ENCODE measurements around the gene CHST9. TPM values are rescaled to one million over a fixed set of nuclear protein-coding genes. Genes with fewer than 3 reads are reported as not detected.
A peak's percentile ranks its signal among the peaks of the same experiment; 100 is the strongest.

CHST9 gene
- total RNA-seq, 1 donor from 2014 or later: 0.03 TPM

GRCh38 chr18:26965206-26965605, 219.9 kb downstream of the CHST9 start:
- no peak overlapping the region for H3K27ac ChIP-seq
- no peaks in the 10 kb centered on the region for H3K9me3 ChIP-seq
- ATAC-seq (no peak), DNase-seq (no peak)
- intact Hi-C loops (cut with DNase I): no loop called here
- H3K4me3 ChIP-seq: no peak overlapping the region
- H3K36me3 ChIP-seq: no peaks in the 10 kb centered on the region
- H3K4me1 ChIP-seq: no peaks in the 10 kb centered on the region
- no peaks in the 10 kb centered on the region for H3K27me3 ChIP-seq
- TF ChIP-seq CTCF (IDR thresholded peaks at IDR 0.05): no peak

- peak; percentile 86 for ATAC-seq
- DNase-seq: no peak
- no peaks in the 10 kb centered on the region for H3K4me1 ChIP-seq
- intact Hi-C loops (cut with DNase I): no loop called here
- no peak overlapping the region for H3K4me3 ChIP-seq
- H3K36me3 ChIP-seq: no peaks in the 10 kb centered on the region
- peak; percentile 49 for TF ChIP-seq CTCF (IDR thresholded peaks at IDR 0.05)
- no peak overlapping the region for H3K27ac ChIP-seq
- H3K27me3 ChIP-seq: no peaks in the 10 kb centered on the region
- no peaks in the 10 kb centered on the region for H3K9me3 ChIP-seq
Measured at GRCh38 chr18:26963292-26963691, 221.8 kb downstream of the CHST9 start.

GRCh38 chr18:26961839-26962238, 223.3 kb downstream of the CHST9 start:
- TF ChIP-seq CTCF (IDR thresholded peaks at IDR 0.05): no peak
- Histone ChIP-seq H3K27ac (no peak overlapping the region), H3K36me3 (no peaks in the 10 kb centered on the region), H3K4me1 (no peaks in the 10 kb centered on the region), H3K9me3 (no peaks in the 10 kb centered on the region), H3K27me3 (no peaks in the 10 kb centered on the region), H3K4me3 (no peak overlapping the region)
- no peak for DNase-seq
- intact Hi-C loops (cut with DNase I): no loop called here
- no peak for ATAC-seq

GRCh38 chr18:26960911-26961310, 224.2 kb downstream of the CHST9 start:
- Histone ChIP-seq H3K36me3 (no peaks in the 10 kb centered on the region), H3K27me3 (no peaks in the 10 kb centered on the region), H3K4me1 (no peaks in the 10 kb centered on the region), H3K27ac (no peak overlapping the region), H3K9me3 (no peaks in the 10 kb centered on the region), H3K4me3 (no peak overlapping the region)
- TF ChIP-seq CTCF (IDR thresholded peaks at IDR 0.05): no peak
- DNase-seq (no peak), ATAC-seq (no peak)
- intact Hi-C loops (cut with DNase I): no loop called here

GRCh38 chr18:26956863-26957262, 228.2 kb downstream of the CHST9 start:
- DNase-seq: no peak
- Histone ChIP-seq H3K9me3 (no peaks in the 10 kb centered on the region), H3K4me1 (no peaks in the 10 kb centered on the region), H3K27ac (no peak overlapping the region), H3K36me3 (no peaks in the 10 kb centered on the region), H3K4me3 (no peak overlapping the region), H3K27me3 (no peaks in the 10 kb centered on the region)
- intact Hi-C loops (cut with DNase I): no loop called here
- no peak for ATAC-seq
- TF ChIP-seq CTCF (IDR thresholded peaks at IDR 0.05): no peak

- Histone ChIP-seq H3K9me3 (no peaks in the 10 kb centered on the region), H3K36me3 (no peaks in the 10 kb centered on the region), H3K4me1 (no peaks in the 10 kb centered on the region), H3K27ac (no peak overlapping the region), H3K27me3 (no peaks in the 10 kb centered on the region), H3K4me3 (no peak overlapping the region)
- ATAC-seq (peak; percentile 59), DNase-seq (no peak)
- TF ChIP-seq CTCF (IDR thresholded peaks at IDR 0.05): no peak
- intact Hi-C loops (cut with DNase I): no loop called here
Measured at GRCh38 chr18:26948703-26949102, 236.4 kb downstream of the CHST9 start.
